T-helper 2 cell treated with Interferon-gamma antibody and Interleukin-4, amounts not matched to agents 100 ng/mL and 5 ng/mL, for 36 hours (primary cell): ENCODE results near the gene POLR2J. TPM values are rescaled to one million over a fixed set of nuclear protein-coding genes. Genes with fewer than 3 reads are reported as not detected.

Experiments
- intact Hi-C: fragments of 100-400 bp; cut with micrococcal nuclease; formaldehyde crosslinking; loops from one replicate; pipeline ENCODE4 v1.15.1; 2023
- total RNA-seq: library from RNA; stranded (reverse); gene quantifications from 2 replicates; pipeline ENCODE4 v1.2.3, GENCODE V29; 2022

The POLR2J gene
- total RNA-seq, 1 donor from 2014 or later = 51.7 TPM

- intact Hi-C loops = loop anchor here (5.0 kb wide), 1 partner anchor 66 kb away; no protein-coding TSS in a partner anchor
These were observed 10.9 kb downstream of the POLR2J start for GRCh38 chr7:102467581-102468477.

GRCh38 chr7:102466097-102466496 is 12.6 kb downstream of the POLR2J start:
- intact Hi-C loops = loop anchor here (5.0 kb wide), 1 partner anchor 64 kb away; no protein-coding TSS in a partner anchor

GRCh38 chr7:102464577-102465280 is 14.0 kb downstream of the POLR2J start, which contains the start of the genes ALKBH4 and LRWD1:
ALKBH4 (minus strand) TSS chr7:102464863; CDS start chr7:102464836, 27 bp downstream.
LRWD1 (plus strand) TSS chr7:102464984; CDS start chr7:102465081, 97 bp downstream.
- intact Hi-C loops = loop anchor here (1.0 to 5.0 kb wide), 4 partner anchors 38 to 102 kb away; no protein-coding TSS in a partner anchor

DNA sequence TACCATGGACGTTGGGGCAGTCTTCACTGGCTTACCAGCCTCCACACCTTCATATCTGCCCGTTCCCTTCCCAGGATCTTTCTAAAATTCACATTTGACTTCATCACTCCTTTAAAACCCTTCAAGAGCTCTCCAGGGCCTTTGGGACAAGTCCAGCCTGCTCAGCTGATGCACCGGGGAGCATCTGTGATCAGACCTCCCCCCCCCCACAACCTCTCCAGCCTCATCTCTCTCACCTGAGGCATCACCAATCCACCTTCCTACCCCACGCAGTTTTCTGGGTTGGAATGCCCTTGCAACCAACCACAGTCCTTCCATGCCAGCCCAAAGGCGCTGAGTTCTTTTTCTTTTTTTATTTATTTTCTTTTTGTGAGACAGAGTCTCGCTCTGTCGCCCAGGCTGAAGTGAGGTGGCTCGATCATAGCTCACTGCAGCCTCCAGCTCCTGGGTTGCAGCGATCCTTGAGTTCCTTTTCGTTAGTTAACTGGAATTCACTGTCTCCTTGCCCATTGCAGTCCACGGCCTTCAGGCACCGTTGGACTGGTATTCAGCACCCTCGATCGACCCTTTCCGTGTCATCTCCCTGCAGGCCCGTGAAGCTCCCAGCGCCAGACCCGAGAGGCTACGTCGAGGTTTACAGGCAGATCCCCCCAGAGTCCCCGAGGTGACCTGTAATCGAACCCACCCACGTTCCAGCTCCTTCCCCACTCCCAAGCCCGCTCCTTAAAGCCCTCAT is 14.7 kb downstream of the POLR2J start:
- intact Hi-C loops = loop anchor here (1.0 to 5.0 kb wide), 2 partner anchors 38 to 102 kb away; no protein-coding TSS in a partner anchor

DNA sequence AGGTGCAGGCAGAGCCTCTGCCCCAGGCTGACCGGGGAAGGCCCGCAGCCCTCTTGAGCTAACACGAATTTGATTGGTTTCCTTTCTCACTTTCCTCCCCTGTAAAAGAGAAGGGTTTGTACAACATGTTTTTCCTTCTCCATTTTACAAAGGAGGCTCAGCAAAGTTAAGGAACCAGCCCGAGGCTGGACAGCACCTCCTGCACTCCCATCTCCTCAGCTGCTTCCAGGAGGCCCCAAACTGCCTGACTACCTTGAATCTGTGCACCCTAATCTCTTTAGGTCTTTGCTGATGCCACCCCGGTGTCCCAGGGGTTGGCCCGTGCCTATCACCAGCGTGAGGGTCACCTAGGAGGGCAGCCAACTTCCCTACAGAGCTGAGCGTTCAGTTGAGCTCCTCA is 18.3 kb downstream of the POLR2J start:
- intact Hi-C loops = loop anchor here (5.0 kb wide), 1 partner anchor 98 kb away; no protein-coding TSS in a partner anchor

- intact Hi-C loops = no loop called here
These were observed 19.4 kb downstream of the POLR2J start for GRCh38 chr7:102459221-102459844.

- intact Hi-C loops = no loop called here
These were observed 21.3 kb downstream of the POLR2J start for GRCh38 chr7:102457352-102457924.

DNA sequence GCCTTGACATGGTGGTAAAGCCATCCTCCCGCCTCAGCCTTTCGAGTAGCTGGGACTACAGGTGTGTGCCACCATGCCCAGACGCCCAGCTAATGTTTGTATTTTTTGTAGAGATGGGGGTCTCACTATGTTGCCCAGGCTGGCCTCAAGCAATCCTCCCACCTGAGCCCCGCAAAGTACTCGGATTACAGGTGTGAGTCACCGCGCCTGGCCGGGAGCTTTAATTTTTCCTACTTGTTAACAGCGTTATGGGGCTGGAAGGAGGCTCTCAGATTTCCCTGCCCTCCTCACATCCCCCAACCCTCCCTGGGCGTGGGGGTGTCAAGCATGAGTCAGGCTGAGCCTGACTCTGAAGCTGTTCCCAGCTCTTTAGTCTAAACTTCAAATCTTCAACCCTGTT is 22.4 kb downstream of the POLR2J start:
- intact Hi-C loops = no loop called here

DNA sequence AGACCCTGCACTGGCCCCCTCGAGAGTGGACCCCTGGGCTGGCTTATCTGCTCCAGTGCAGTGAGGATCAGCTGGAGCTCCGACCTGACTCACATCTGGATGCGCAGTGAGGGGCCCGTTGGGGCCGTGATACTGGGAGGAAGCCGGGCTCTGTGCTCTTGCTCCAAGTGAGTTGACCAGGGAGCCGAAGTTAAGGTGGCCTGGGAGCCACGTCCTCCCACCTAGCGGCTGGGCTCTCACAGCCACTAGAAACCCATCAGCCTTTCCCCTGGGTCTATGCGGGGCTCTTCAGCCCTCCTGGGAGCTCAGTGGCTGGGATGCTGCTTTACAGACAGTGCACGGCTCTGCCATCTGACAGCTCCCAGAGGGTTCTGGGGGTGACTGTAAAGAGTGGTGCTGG is 23.1 kb downstream of the POLR2J start:
- intact Hi-C loops = no loop called here

GRCh38 chr7:102454932-102455331 is 23.8 kb downstream of the POLR2J start:
- intact Hi-C loops = loop anchor here (5.0 kb wide), 1 partner anchor 53 kb away; no protein-coding TSS in a partner anchor

DNA sequence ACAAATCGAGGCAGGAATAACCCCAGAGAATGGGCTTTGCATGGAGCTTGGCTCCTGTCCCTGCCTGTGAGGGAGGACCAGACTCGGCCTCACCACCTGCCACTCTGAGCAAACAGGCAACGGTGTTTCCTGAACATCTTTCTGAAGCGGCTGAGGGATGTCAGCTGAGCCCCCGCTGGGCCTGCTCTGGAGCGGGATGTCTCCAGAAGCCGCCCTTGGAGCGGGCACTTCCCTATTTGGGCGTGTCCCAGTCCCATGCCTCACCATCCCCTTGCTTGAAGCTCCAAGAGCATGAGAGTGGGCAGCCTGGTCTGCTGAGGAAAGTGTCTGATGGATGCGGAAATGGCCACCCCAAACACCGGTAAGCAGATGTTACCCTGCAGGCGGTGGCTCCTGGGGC is 24.3 kb downstream of the POLR2J start:
- intact Hi-C loops = loop anchor here (5.0 kb wide), 1 partner anchor 52 kb away; no protein-coding TSS in a partner anchor

DNA sequence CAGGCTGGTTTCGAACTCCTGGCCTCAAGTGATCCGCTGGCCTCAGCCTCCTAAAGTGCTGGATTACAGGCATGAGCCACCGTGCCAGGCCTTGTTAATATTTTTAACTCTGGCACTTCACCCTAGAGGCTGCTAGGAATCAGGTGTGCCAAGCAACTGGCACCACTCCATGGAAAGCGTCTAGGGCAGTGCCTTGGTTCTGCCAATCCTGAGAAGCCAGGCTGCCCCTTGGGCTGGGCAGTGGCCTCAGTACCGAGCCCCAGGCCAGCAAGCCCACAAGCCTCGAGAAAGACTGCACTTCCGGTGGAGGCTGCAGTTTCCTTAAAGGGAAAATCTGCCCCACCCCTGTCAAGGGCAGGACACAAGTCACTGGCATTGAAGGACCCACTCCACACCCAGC is 25.4 kb downstream of the POLR2J start:
- intact Hi-C loops = loop anchor here (5.0 kb wide), 1 partner anchor 51 kb away; no protein-coding TSS in a partner anchor

GRCh38 chr7:102452451-102452850 is 26.3 kb downstream of the POLR2J start:
- intact Hi-C loops = loop anchor here (5.0 kb wide), 1 partner anchor 50 kb away; no protein-coding TSS in a partner anchor

- intact Hi-C loops = loop anchor here (5.0 kb wide), 1 partner anchor 49 kb away; no protein-coding TSS in a partner anchor
These were observed 27.2 kb downstream of the POLR2J start for GRCh38 chr7:102451371-102452054.

DNA sequence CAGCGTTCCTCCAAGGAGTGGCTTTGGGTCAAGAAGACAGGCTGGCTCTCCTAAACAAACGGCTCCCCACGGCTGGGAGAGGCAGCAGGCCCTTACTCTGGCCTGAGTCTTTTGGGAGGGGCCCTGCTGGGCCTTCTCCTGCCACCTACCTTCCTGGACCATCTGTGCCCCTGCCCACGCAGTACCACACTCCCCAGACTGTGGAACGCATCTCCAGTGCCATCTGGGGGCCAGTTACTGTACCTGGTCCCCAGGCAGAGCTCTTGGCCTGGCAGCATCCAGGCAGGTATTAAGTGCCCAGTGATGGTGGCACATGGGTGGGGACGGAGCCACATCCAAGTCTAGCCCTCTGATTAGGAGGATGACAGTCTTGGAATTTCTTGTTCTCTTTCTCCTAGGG is 28.5 kb downstream of the POLR2J start:
- intact Hi-C loops = loop anchor here (1.0 to 5.0 kb wide), 2 partner anchors 38 to 48 kb away; no protein-coding TSS in a partner anchor

DNA sequence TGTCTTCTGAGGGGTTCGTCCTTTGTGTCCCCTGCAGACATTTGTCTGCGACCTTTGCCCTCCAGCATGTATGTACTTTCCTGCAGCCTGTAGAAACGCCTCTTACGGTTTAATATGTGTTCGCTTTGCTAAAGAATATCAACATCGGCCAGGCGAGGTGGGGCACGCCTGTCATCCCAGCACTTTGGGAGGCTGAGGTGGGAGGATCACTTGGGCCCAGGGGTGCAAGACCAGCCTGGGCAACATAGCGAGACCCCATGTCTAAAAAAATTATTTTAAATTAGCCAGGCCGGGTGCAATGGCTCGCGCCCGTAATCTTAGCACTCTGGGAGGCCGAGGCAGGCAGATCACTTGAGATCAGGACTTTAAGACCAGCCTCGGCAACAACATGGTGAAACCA is 29.6 kb downstream of the POLR2J start:
- intact Hi-C loops = no loop called here

GRCh38 chr7:102447311-102447710 is 31.4 kb downstream of the POLR2J start:
- intact Hi-C loops = no loop called here

DNA sequence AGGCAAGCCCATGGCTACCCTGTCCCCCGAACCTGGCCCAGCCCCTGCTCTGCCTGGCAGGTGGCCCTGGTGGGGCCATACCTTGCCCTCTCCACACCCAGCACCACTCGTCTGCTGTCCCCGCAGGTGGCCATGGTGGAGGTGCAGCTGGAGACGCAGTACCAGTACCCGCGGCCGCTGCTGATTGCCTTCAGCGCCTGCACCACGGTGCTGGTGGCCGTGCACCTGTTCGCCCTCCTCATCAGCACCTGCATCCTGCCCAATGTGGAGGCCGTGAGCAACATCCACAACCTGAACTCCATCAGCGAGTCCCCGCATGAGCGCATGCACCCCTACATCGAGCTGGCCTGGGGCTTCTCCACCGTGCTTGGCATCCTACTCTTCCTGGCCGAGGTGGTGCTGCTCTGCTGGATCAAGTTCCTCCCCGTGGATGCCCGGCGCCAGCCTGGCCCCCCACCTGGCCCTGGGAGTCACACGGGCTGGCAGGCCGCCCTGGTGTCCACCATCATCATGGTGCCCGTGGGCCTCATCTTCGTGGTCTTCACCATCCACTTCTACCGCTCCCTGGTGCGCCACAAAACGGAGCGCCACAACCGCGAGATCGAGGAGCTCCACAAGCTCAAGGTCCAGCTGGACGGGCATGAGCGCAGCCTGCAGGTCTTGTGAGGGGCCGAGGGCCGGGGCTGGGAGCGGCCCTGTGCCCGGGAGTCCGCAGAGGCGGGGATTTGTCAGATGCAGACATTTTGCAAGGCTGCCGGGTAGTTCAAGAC is 32.1 kb downstream of the POLR2J start:
- intact Hi-C loops = no loop called here

DNA sequence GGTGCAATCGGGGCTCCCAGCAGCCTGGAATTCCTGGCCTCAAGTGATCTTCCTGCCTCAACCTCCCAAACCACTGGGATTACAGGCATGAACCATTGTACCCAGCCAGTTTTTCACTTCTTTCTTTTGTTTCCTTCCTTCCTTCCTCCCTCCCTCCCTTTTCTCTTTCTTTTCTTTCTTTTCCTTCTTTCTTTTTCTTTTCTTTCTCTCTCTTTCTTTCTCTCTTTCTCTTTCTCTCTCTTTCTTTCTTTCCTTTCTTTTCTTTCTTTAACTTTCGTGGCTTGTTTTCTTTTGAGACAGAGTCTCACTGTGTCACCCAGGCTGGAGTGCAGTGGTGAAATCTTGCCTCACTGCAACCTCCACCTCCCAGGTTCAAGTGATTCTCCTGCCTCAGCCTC is 33.0 kb downstream of the POLR2J start:
- intact Hi-C loops = no loop called here
